ENCODE data around the gene H2AZ1. TPM values are rescaled to one million over a fixed set of nuclear protein-coding genes. Genes with fewer than 3 reads are reported as not detected.

The H2AZ1 gene
- total and polyA plus RNA-seq, 9 of the 15 experiments (the other 6 are each of a cell fraction or from before 2014, with no cell fraction given): 605 to 4,380 (median 768) TPM

DNA sequence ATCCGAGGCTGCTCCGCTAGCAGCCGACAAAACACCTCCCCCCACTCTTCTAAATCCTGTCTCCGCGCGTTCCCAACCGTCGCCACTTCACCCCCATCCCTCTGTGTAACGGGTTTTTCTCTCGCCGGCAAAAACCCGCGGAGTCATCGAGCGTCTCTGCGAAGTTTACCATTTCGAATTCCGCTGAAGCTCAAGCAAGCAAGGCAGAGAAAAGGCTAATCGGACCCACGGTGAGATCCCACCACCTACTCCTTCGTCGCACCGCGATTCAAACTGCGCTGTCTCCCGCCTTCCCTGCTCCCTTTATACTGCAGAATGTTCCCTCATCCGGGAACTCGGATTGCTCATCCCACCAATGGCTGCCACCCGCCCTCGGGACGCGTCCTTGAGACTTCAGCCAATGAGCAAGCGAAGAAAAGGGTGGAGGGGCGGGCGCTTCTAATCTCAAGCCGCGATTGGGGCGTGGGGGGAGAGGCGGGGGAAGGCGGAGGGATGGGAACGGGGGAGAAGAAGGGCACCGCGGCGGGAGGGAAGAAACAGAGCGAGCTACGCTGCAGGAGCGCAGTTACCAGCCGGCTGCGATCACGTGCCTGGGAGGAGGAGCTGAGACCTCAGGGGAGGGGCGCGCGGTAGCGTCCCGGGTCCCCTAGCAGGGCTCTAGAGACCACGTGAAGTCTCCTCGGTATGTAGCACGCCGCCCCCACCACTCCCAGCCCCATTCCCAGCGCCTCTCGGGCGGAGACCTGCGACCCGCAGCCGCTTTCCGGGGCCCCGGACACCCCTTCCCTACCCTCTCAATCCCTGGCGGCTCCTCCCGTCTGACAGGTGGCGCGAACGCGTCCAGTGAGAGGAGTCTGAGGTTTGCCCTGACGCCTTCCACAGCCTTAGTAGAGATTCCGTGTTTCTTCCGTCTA is at the start of gene H2AZ1 (continued):
- TF ChIP-seq STAT6 (CRISPR knock-in tag; IDR thresholded peaks at IDR 0.05) (peak; percentile 46; the same call in 1 of the 2 replicates), MIER1 (IDR thresholded peaks at IDR 0.05; ENCODE audit: low read depth) (no peak), ZBTB7A (IDR thresholded peaks at IDR 0.05; ENCODE audit: borderline replicate concordance, control insufficient read depth, low read depth, low read length) (peak; percentile 44; the same call in 1 of the 2 replicates), ZNF212 (CRISPR knock-in tag; IDR thresholded peaks at IDR 0.05) (no peak), CBFA2T2 (conservative IDR thresholded peaks at IDR 0.05) (peak; percentile 55), ZNF232 (CRISPR knock-in tag; IDR thresholded peaks at IDR 0.05) (no peak), ZBED1 (IDR thresholded peaks at IDR 0.05) (peak; percentile 75), FOXA1 (IDR thresholded peaks at IDR 0.05; ENCODE audit: borderline replicate concordance) (no peak), NCOA4 (IDR thresholded peaks at IDR 0.05; ENCODE audit: partially characterized antibody) (no peak), NFYB (IDR thresholded peaks at IDR 0.05; ENCODE audit: extremely low read depth, insufficient read length) (peak; percentile 86), RFX5 (IDR thresholded peaks at IDR 0.05; ENCODE audit: low read depth, low read length) (0 out of 2 replicates have a peak, but pooled peaks have one; percentile 53), SRSF7 (optimal IDR thresholded peaks at IDR 0.05; ENCODE audit: low read depth, low read length) (no peak), XRCC4 (IDR thresholded peaks at IDR 0.05; ENCODE audit: extremely low read depth, insufficient read depth, insufficient read length) (no peak), ZNF311 (CRISPR knock-in tag; IDR thresholded peaks at IDR 0.05) (no peak), PYGO2 (tag; IDR thresholded peaks at IDR 0.05) (no peak), MTF1 (CRISPR knock-in tag; IDR thresholded peaks at IDR 0.05; ENCODE audit: borderline replicate concordance) (no peak), KDM1A (IDR thresholded peaks at IDR 0.05) (no peak), NFIX (CRISPR knock-in tag; IDR thresholded peaks at IDR 0.05; ENCODE audit: low read depth) (no peak), ZBTB26 (CRISPR knock-in tag; IDR thresholded peaks at IDR 0.05) (peak; percentile 67; the same call in 1 of the 2 replicates), ATF2 (CRISPR knock-in tag; IDR thresholded peaks at IDR 0.05) (no peak), YBX1 (IDR thresholded peaks at IDR 0.05) (no peak), HLTF (IDR thresholded peaks at IDR 0.05) (0 out of 2 replicates have a peak, but pooled peaks have one; percentile 52)

Measured in K562 (cell line).